Measurements from ENCODE around the gene RELT.

RELT gene

GRCh38 chr11:73439002-73439843, 63.0 kb downstream of the RELT start:
- no peak for DNase-seq

DNA sequence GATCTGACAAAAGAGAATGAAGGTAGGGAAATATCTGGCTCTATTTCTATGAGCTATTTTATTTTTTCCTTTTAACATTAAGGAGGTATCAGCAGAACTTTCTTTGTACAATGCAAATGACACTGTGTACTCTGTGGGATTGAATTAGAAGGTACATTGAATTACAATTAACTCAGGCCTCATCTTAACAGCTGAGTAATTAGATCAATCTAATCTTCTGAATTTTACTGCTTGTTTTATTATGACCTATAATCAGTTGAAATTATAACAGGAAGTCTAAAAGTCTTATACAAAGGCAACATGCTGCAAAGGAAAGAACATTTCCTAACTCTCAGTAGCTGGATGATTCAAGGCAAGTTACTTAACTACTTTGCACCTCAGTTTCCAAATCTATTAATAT, 69.8 kb downstream of the RELT start:
- no peak for DNase-seq

- no peak for DNase-seq
Observed at GRCh38 chr11:73446766-73447165, 70.6 kb downstream of the RELT start.
